Lung (tissue), 16 donors: ENCODE data around the gene SLC6A16. TPM values are rescaled to one million over a fixed set of nuclear protein-coding genes. Genes with fewer than 3 reads are reported as not detected.
"Not testable (repeated sequence)": the region's sequence is repeated elsewhere in the genome, so short reads cannot be mapped to it uniquely, and the experiment has no call there.

Experiments
- ATAC-seq: fragments of 200-7000 bp; cut with Tn5 transposase; one replicate; pipeline ENCODE4 v1.9.1; 2020; ENCODE audit warnings: moderate number of reproducible peaks; ENCODE audit not compliant: insufficient read depth, low FRiP score
- DNase-seq, 3 donors: peaks; one replicate each; pipeline ENCODE4 v3.0.0-alpha.2; 2013 to 2017
- H3K27ac ChIP-seq, 2 donors: one replicate each; pipeline ENCODE4 v1.5.1; 2013; ENCODE audit warnings: mild to moderate bottlenecking in 2 of 2, moderate library complexity in 2 of 2, control low read depth in 1 of 2, inconsistent platforms in 1 of 2, low read depth in 1 of 2, low read length in 1 of 2
- H3K27me3 ChIP-seq, 3 donors: one replicate each; pipeline ENCODE4 v1.5.1; 2013; ENCODE audit warnings: low read length in 2 of 3; ENCODE audit not compliant: control insufficient read depth in 3 of 3, insufficient read depth in 3 of 3
- H3K36me3 ChIP-seq, 4 donors: one replicate each; pipeline ENCODE4 v1.5.1; 2013; ENCODE audit warnings: low read length in 4 of 4, mild to moderate bottlenecking in 1 of 4, moderate library complexity in 1 of 4; ENCODE audit not compliant: control insufficient read depth in 4 of 4, insufficient read depth in 4 of 4
- H3K4me1 ChIP-seq, 5 donors: one replicate each; pipeline ENCODE4 v1.5.1; 2013; ENCODE audit warnings: low read length in 5 of 5, mild to moderate bottlenecking in 2 of 5, moderate library complexity in 1 of 5; ENCODE audit not compliant: control insufficient read depth in 5 of 5, insufficient read depth in 5 of 5
- H3K4me3 ChIP-seq: one replicate; pipeline ENCODE4 v1.5.1; 2013; ENCODE audit warnings: mild to moderate bottlenecking, control low read depth, moderate library complexity
- H3K9ac ChIP-seq, 2 donors: one replicate each; pipeline ENCODE4 v1.5.1; 2013; ENCODE audit warnings: low read length in 2 of 2, control low read depth in 1 of 2; ENCODE audit not compliant: insufficient read depth in 1 of 2
- H3K9me3 ChIP-seq, 4 donors: one replicate each; pipeline ENCODE4 v1.5.1; 2013; ENCODE audit warnings: low read length in 3 of 4, mild to moderate bottlenecking in 1 of 4, moderate library complexity in 1 of 4; ENCODE audit not compliant: control insufficient read depth in 4 of 4, insufficient read depth in 3 of 4
- CTCF ChIP-seq: IDR thresholded peaks from 2 replicates; pipeline ENCODE4 v1.5.1; 2012; ENCODE audit warnings: mild to moderate bottlenecking; ENCODE audit errors: control extremely low read depth, extremely low read depth
- WGBS, 2 donors: extraction: QIAGEN DNeasy Blood & Tissue Kit; methylation state at CpG; one replicate each; pipeline ENCODE4 v1.1.7; 2013; 5-methylcytosine and 5-hydroxymethylcytosine counted together
- long read RNA-seq, 5 donors: transcript quantifications; one replicate each; lab custom pipeline, GENCODE V29; 2026
- polyA plus RNA-seq, 2 donors: library from polyadenylated mRNA; stranded (reverse); fragments of 200-250 nt; gene quantifications; one replicate each; pipeline ENCODE4 v1.2.1, GENCODE V29; 2013
- total RNA-seq, 2 donors: library from RNA; depleted of rRNA in 1 of 2; stranded (reverse); fragments of >200 nt in 1 of 2; gene quantifications; one replicate each; pipeline ENCODE4 v1.2.1, GENCODE V29; 2014 to 2021
- donor health status: control.
- donor health status: control.
- donor health status: Bipolar disorder and iron deficiency.
- donor health status: healthy.
- donor health status: DM: yes; HTN: yes; CAD: no.

SLC6A16 gene
- 1 to 10 TPM; 1.8 to 2.5 TPM for total RNA-seq
- 1 to 10 TPM in 1 of 2 donors, under 1 TPM in 1; 0.93 to 2.4 TPM for polyA plus RNA-seq
- long read RNA-seq, donor 1, result 0 reads
- long read RNA-seq, donor 2, result 0 reads
- long read RNA-seq, donor 3, result 0 reads
- long read RNA-seq, donor 4, result 0 reads
- long read RNA-seq, donor 5, result 0 reads

- ATAC-seq, result no peak
- WGBS, 2 donors, result 93 to 95% methylated on average over 38 of the region's 38 CpGs
- Histone ChIP-seq H3K4me3 (no peak within 1 kb of the TSS), H3K9ac (no peak within 1 kb of the TSS), H3K9me3 (peaks cover 0 to 2% (median 0%) of the 10 kb centered on the region in 4 donors), H3K36me3 (peaks cover 0 to 3% (median 0%) of the 10 kb centered on the region in 4 donors), H3K4me1 (no peaks in the 10 kb centered on the region), H3K27ac (no peak within 1 kb of the TSS), H3K27me3 (no peaks in the 10 kb centered on the region)
- DNase-seq, result no peak
- TF ChIP-seq CTCF, result no peak
Observed at GRCh38 chr19:49324801-49325576, at the start of gene SLC6A16. TSS of gene SLC6A16 (minus strand) at chr19:49325191. CDS start at chr19:49311347, 13,844 bp downstream.

- not testable (repeated sequence) for H3K27ac ChIP-seq, H3K9ac ChIP-seq, ATAC-seq, DNase-seq, H3K4me3 ChIP-seq, H3K4me1 ChIP-seq, H3K27me3 ChIP-seq, H3K36me3 ChIP-seq
- peaks cover 0 to 13% (median 9%) of the 10 kb centered on the region in 4 donors for H3K9me3 ChIP-seq
- 85 to 87% methylated on average over 3 of the region's 3 CpGs for WGBS, 2 donors
Observed at GRCh38 chr19:49373174-49373573, 48.2 kb upstream of the SLC6A16 start.

- ATAC-seq (no peak), DNase-seq (no peak)
- Histone ChIP-seq H3K9me3 (peaks cover 0 to 13% (median 9%) of the 10 kb centered on the region in 4 donors), H3K36me3 (peaks cover 0 to 4% (median 0%) of the 10 kb centered on the region in 4 donors), H3K27me3 (no peaks in the 10 kb centered on the region), H3K27ac (no peak overlapping the region), H3K9ac (no peak overlapping the region), H3K4me1 (no peaks in the 10 kb centered on the region), H3K4me3 (no peak overlapping the region)
- WGBS, 2 donors, result 78 to 96% methylated on average over 3 of the region's 3 CpGs
- TF ChIP-seq CTCF, result no peak
Observed at GRCh38 chr19:49371184-49371583, 46.2 kb upstream of the SLC6A16 start.

GRCh38 chr19:49368711-49369358 lies 43.8 kb upstream of the SLC6A16 start:
- Histone ChIP-seq H3K27ac (no peak overlapping the region), H3K9ac (no peak overlapping the region), H3K9me3 (peaks cover 0 to 13% (median 9%) of the 10 kb centered on the region in 4 donors), H3K4me1 (no peaks in the 10 kb centered on the region), H3K27me3 (no peaks in the 10 kb centered on the region), H3K4me3 (no peak overlapping the region), H3K36me3 (peaks cover 0 to 4% (median 0%) of the 10 kb centered on the region in 4 donors)
- DNase-seq (no peak), ATAC-seq (no peak)
- TF ChIP-seq CTCF, result no peak
- 76 to 95% methylated on average over 5 of the region's 5 CpGs for WGBS, 2 donors
